Measurements from ENCODE around the gene RNF212B.
"Not testable (repeated sequence)": the region's sequence is repeated elsewhere in the genome, so short reads cannot be mapped to it uniquely, and the experiment has no call there.

DNA sequence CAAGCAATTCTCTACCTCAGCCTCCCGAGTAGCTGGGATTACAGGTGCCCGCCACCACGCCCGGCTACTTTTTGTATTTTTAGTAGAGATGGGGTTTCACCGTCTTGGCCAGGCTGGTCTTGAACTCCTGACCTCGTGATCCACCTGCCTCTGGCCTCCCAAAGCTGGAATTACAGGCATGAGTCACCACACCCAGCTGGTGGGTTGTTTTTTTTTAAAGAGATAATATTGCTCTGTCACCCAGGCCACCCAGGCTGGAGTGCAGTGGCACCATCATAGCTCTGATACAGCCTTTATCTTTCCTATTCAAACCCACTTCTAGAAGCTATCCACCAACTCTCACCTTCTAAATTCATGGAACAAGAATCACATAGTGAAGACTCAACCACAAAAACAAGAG lies 40.2 kb downstream of the RNF212B start:
- not testable (repeated sequence) for TF ChIP-seq POLR2A, POLR2AphosphoS5, EP300 (IDR thresholded peaks at IDR 0.05)
- TF ChIP-seq, protein P1, sequence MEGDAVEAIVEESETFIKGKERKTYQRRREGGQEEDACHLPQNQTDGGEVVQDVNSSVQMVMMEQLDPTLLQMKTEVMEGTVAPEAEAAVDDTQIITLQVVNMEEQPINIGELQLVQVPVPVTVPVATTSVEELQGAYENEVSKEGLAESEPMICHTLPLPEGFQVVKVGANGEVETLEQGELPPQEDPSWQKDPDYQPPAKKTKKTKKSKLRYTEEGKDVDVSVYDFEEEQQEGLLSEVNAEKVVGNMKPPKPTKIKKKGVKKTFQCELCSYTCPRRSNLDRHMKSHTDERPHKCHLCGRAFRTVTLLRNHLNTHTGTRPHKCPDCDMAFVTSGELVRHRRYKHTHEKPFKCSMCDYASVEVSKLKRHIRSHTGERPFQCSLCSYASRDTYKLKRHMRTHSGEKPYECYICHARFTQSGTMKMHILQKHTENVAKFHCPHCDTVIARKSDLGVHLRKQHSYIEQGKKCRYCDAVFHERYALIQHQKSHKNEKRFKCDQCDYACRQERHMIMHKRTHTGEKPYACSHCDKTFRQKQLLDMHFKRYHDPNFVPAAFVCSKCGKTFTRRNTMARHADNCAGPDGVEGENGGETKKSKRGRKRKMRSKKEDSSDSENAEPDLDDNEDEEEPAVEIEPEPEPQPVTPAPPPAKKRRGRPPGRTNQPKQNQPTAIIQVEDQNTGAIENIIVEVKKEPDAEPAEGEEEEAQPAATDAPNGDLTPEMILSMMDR (IDR thresholded peaks at IDR 0.05) = not testable (repeated sequence)
